Ishikawa (cell line): Measurements from ENCODE around the gene APOBEC3C.

Source experiments
- CEBPB ChIP-seq: IDR thresholded peaks from 2 replicates; pipeline ENCODE4 v1.6.1; 2012
- CREB1 ChIP-seq: IDR thresholded peaks from 2 replicates; pipeline ENCODE4 v1.6.1; 2012; ENCODE audit warnings: low read depth
- EGR1 ChIP-seq: IDR thresholded peaks from 2 replicates; pipeline ENCODE4 v1.6.1; 2012
- EP300 ChIP-seq: IDR thresholded peaks from 2 replicates; pipeline ENCODE4 v1.6.1; 2012; ENCODE audit warnings: borderline replicate concordance
- FOXM1 ChIP-seq: IDR thresholded peaks from 2 replicates; pipeline ENCODE4 v1.6.1; 2012; ENCODE audit warnings: low read depth, borderline replicate concordance
- MAX ChIP-seq: IDR thresholded peaks from 2 replicates; pipeline ENCODE4 v1.6.1; 2012
- NFIC ChIP-seq: IDR thresholded peaks from 2 replicates; pipeline ENCODE4 v1.6.1; 2012
- RAD21 ChIP-seq: IDR thresholded peaks from 2 replicates; pipeline ENCODE4 v1.6.1; 2012; ENCODE audit warnings: low read depth
- REST ChIP-seq: IDR thresholded peaks from 2 replicates; pipeline ENCODE4 v1.6.1; 2012; ENCODE audit warnings: low read depth, mild to moderate bottlenecking
- TAF1 ChIP-seq: IDR thresholded peaks from 2 replicates; pipeline ENCODE4 v1.6.1; 2012; ENCODE audit warnings: low read depth, mild to moderate bottlenecking
- TCF12 ChIP-seq: IDR thresholded peaks from 2 replicates; pipeline ENCODE4 v1.6.1; 2012; ENCODE audit warnings: low read depth
- TEAD4 ChIP-seq: IDR thresholded peaks from 2 replicates; pipeline ENCODE4 v1.6.1; 2012
- USF1 ChIP-seq: IDR thresholded peaks from 2 replicates; pipeline ENCODE4 v1.6.1; 2012
- YY1 ChIP-seq: IDR thresholded peaks from 2 replicates; pipeline ENCODE4 v1.6.1; 2012; ENCODE audit warnings: low read depth
- ZBTB7A ChIP-seq: IDR thresholded peaks from 2 replicates; pipeline ENCODE4 v1.6.1; 2012; ENCODE audit warnings: low read depth

Gene APOBEC3C

GRCh38 chr22:39021552-39022250, 7.6 kb downstream of the APOBEC3C start:
- TF ChIP-seq TAF1 (no peak), CREB1 (no peak), FOXM1 (no peak), TEAD4 (no peak), ZBTB7A (no peak), EP300 (no peak), USF1 (no peak), YY1 (no peak), CEBPB (no peak), MAX (no peak), RAD21 (no peak)

GRCh38 chr22:39024519-39025308, 10.7 kb downstream of the APOBEC3C start:
- TF ChIP-seq MAX, result no peak
- TF ChIP-seq CEBPB, result no peak
- no peak for TF ChIP-seq TAF1
- no peak for TF ChIP-seq EGR1
- no peak for TF ChIP-seq ZBTB7A
- TF ChIP-seq EP300, result no peak
- TF ChIP-seq CREB1, result no peak
- TF ChIP-seq YY1, result no peak

- TF ChIP-seq CREB1, result no peak
- TF ChIP-seq TEAD4, result no peak
- TF ChIP-seq ZBTB7A, result no peak
- no peak for TF ChIP-seq CEBPB
Observed at GRCh38 chr22:39026509-39027150, 12.6 kb downstream of the APOBEC3C start.

GRCh38 chr22:39027717-39028116, 13.7 kb downstream of the APOBEC3C start:
- TF ChIP-seq FOXM1 (no peak), TCF12 (no peak), ZBTB7A (no peak), REST (no peak), TEAD4 (no peak), TAF1 (no peak), CEBPB (no peak), EGR1 (no peak), RAD21 (no peak), MAX (no peak), USF1 (no peak), CREB1 (no peak)

GRCh38 chr22:39028281-39028680, 14.2 kb downstream of the APOBEC3C start:
- no peak for TF ChIP-seq YY1
- TF ChIP-seq EGR1, result no peak
- no peak for TF ChIP-seq RAD21
- no peak for TF ChIP-seq TCF12
- TF ChIP-seq TEAD4, result no peak
- TF ChIP-seq TAF1, result no peak
- TF ChIP-seq NFIC, result no peak
- no peak for TF ChIP-seq ZBTB7A
- TF ChIP-seq EP300, result no peak
- no peak for TF ChIP-seq FOXM1
- no peak for TF ChIP-seq CREB1
- TF ChIP-seq REST, result no peak
- TF ChIP-seq USF1, result no peak
- no peak for TF ChIP-seq CEBPB
- no peak for TF ChIP-seq MAX
